ENCODE results near the gene A2M.

A2M gene

DNA sequence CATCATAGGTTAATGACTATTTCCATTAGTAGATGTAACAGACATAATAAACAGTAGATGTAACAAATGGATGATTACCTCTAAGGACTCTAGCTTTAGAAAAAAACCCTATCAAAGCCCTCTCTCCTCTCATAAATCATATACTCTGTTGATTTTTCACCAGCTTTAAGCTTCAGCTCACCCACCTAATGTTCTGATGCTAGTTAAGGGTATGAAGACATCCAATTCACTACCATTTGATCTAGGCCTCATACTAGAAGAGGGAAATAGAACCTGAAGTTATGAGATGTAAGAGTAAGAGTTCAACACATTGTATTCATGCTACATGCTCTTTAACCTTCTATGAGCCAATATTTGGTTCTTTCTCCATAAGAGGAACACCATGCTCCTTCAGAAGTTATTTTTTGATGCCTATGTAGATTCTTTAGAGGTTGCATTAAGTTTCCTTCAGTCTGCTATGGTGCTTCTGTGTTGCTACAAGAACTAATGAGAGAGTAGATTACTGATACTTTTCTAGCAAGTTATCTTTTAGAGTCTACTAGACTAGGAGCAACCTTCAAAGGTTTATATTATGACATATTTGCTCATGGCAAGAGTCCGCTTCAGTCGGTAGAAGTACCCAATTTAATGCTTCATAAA is 16.0 kb downstream of the A2M start:
- no peak for DNase-seq (ENCODE audit: low read depth, low spot score)

DNA sequence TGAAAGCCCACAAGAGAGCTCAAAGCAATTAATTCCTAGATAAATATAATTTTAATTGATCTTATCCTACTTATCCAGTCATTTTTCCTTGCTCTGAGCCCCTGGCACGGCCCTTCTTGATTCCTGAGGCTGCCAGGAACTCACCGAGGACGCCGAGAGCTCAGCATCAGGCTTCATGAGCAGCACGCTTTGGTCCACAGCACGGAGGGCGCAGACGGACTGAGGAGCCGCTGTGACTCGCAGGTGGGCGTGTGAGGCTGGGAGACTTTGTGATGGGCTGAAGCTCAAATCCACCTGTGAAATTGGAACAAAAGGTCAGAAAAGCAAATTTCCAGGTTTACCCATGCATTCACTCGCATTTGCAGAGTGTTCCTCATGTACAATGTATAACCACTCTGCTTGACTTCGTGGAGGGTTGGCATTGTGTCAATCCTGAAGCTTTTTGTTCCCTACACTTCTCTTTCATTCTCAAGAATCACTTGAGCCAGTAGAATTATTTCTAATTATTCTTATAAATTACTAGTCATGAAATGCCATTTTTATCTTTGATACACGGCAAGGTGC is 17.2 kb downstream of the A2M start:
- no peak for DNase-seq (ENCODE audit: low read depth, low spot score)

DNA sequence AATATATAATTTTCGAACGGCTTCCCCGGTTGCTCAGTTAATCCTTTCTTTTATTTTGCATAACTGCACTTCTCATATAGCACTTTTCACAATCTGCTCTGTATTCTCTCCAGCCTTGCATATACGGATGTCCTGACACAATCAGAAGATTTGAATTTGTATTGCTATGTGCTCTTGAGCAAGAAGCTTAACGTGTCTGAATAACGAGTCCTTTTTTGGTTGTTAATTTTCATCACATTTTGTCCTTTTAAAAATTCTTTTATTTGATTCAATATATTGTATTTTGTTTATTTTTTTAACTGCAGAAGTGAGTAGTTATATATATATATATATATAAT is 17.6 kb downstream of the A2M start:
- DNase-seq (ENCODE audit: low read depth, low spot score): no peak

DNA sequence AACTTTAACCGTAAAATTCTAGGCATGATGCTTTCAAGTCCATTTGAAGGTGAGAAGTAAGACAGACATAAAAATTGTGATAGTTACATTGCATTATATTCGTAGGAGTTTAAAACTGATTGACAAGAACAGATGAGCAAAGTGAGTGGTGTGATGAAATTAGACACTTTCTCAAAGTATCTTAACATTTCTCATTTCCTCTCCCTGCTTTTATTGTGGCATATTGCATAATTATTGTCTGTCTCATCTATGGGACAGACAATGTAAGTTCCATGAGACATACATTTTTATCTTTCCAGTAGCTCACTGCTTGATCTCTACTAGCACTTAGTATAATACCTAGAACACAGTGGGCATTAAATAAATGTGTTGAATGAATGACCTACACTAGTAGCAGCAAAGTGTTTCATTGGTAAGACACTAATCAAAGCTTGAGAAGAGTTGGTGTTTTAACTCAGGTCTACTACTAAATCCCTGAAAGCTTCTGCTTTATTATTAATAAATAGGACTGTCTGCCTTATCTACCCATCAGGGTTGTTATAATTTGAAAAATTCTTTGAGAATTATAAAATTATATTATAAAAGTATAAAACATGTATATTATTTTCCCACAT is 19.0 kb downstream of the A2M start:
- no peak for DNase-seq (ENCODE audit: low read depth, low spot score)

DNA sequence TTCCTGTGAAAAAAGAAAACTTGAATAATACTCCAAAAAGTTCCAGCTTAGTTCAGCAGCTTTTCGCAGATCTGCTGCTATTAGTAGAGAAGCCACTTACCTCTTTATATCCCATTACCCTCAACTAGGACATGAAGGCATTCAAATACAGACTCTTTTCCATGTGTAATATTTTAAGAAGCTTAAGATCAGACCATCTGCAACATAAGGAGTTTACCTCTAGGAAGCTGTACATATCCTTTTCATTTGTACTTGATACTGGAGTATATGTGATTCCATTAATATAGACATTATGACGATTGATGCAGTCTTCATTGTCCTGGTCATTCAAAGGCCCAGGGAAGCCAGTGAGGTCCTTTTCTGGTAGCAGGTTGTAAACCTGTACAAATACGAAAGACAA is 20.4 kb downstream of the A2M start:
- DNase-seq (ENCODE audit: low read depth, low spot score): no peak

DNA sequence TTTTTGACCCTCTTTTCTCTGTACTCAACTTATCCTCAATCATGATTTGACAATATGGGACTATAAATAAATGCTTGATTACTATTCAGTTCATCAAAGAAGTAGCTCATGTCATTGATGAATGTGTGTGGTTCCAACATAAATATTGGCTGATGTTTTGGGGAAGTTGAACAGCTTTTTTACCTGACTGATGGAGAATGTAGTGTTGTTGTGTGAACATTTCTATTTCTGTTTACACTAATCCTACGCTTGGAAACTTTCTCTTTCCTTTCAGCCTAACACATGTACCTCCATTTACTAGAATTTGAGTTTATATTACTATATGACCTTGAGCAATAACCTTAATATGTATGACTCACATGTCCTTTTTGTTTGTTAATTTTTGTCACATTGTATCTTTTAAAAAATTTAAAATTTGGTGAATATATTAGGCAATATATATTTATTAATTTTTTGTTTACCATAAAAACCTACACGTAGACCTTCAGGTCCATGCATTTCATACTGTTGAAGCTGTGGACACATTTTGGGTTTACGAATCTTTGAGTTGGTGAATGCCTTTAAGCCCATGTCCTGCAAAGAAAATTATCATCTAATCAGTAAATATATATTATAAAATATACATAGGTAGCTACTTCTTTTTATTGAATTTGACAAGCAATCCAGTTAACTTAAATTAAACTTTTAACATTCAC is 21.1 kb downstream of the A2M start:
- no peak for DNase-seq (ENCODE audit: low read depth, low spot score)

DNA sequence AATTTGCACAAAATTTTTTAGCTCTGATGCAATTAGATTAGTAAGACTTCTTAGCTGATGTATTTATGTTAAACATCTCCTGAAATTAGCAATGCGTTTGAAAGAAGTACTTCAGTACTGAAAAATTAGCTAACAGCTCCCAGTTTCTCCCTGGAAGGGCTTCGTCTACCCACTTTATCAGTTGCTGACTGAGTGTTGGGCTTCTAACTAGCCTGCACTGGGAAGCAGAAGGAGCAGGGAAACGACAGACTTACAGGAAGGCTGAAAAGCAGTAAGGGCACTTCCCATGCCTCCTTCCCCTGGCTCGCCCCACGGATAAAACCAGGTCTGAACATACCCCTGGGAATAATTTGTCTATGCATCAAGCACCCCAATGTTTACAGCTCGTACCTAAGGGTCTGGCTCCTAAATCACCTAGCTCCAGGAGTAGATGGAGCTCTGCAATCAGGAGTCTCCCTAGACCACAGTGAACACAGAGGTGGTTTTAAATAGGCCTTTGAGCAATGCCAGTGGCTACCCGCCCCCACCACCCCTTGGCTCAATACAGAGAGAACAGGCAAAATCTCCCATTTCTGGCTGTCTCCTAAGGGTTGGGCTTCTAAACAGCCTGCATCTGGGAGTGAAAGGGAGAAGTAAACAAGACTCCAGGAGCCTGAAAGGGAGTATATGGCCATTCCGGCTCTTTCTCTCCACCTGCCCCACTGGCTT is 23.7 kb downstream of the A2M start:
- no peak for DNase-seq (ENCODE audit: low read depth, low spot score)

DNA sequence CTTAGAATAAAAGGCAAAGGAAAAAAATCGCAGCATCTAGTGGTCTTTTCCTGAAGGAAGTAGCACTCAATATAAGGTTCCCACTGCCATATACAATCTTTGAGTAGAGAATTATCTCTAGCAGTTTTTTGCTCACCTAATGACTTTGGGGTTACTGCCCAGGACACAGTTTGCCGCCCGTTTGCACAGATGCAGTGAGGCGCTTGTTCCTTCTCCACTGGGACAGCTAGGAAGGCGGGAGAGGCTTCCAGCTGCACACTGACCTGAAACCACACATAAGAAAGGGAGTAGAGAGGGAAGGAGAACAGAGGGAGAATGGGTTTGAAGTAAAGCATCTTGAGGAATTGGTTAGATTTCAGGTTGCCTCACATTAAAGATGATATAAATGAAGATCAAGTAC is 25.5 kb downstream of the A2M start:
- no peak for DNase-seq (ENCODE audit: low read depth, low spot score)

DNA sequence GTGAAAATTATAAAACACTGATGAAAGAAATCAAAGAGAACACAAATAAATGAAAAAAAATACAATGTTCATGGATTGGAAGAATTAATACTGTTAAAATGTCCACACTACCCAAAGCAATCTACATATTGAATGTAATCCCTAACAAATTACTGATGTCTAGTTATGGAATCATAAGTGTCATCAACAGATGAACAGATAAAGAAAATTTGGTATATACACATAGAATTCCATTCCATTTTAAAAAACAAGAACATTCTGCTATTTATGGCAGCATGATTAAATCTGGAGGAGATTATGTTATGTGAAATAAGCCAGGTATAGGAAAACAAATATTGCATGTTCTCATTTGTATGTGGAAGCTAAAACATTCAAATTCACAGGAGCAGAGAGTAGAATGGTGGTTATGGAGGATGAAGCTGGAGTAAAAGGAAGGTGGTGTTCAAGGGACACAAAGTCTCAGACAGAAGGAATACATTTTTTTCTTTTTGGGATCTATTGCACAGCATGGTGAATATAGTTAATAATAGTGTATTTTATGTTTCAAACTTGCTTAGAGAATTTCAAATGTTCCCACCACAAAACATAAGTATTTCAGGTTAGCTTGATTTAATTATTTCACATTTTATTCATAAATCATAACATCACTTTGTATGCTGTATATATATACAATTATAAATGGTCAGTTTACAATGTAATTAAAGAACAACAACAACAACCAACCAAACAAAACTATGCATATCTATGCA is 28.5 kb downstream of the A2M start:
- no peak for DNase-seq (ENCODE audit: low read depth, low spot score)

DNA sequence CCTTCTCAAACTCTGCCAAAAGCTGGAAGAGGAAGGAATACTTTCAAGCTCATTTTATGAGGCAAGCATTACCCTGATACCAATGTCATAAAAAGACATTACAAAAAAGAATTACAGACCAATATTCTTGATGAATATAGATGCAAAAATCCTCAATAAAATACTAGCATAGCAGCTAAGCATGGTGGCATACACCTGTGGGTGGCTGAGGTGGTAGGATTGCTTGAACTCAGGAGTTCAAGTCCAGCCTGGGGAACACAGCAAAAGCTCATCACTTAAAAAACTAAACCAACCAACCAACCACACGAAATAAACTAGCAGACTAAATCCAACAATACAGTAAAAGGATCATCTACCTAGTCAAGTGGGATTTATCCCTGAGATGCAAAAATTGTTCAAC is 29.6 kb downstream of the A2M start:
- no peak for DNase-seq (ENCODE audit: low read depth, low spot score)

DNA sequence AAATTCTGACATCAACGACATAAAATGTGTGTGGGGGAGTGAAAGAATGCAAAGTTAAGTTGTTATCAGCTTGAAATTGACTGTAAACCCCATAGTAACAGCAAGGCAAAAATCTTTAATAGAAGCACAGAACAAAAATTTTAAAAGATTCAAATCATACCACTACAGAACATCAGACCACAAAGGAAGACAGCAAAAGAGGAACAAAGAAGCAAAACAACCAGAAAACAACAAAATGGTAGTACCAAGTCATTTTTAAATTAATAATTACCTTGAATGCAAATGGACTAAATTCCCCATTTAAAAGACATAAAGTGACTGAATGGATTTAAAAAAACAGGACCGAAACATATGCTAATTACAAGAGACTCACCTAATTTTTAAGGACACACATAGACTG is 31.3 kb downstream of the A2M start:
- no peak for DNase-seq (ENCODE audit: low read depth, low spot score)

DNA sequence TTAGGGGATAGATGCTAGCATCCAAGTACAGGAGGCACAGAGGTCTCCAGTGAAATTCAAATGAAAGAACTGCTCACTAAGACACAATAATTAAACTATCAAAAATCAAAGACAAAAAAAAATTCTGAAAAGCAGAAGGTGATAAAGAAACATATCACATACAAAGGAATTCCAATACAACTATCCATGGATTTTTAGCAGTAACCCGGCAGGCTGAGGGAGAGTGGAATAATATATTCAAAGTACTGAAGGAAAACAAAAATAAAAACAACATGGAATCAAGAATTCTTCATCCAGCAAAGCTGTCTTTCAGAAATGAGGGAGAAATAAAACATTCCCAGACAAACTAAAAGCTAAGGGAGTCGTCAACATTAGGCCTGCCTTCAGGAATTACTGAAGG is 31.9 kb downstream of the A2M start:
- DNase-seq (ENCODE audit: low read depth, low spot score): no peak

DNA sequence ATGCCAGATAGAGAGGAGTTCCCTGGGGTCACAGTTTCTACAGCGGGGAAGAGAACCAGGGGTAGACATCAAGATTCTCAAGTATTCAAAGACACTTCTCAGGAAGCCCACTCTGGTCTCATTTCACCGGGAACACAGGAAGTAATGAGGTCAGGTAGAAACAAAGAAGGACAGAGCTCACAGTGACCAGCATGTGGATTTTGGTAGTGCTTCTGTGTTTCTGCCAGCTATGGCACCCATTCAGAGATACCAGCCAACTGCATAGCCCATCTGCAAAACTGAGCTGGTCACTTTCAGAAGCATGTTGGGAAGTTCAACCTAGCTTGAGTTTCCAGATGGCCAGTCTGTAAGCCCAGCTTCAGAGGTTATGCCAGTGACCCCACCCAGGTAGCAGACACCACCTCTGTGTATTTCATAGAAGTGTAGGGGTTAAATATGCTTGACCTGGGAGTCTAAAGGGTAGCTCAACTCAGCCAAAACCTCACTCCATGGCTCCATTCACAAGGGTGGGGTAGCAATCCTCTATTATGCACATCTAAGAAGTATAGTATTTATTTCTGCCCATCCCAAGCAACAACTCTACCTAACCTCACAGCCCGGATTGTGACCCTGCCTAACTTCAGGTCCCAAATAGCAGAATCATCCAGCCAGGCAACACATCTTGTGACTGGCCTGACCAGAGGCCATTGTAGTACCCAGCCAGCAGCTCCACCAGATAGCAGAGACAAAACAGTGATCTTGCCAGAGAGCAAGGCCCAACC is 33.9 kb downstream of the A2M start:
- DNase-seq (ENCODE audit: low read depth, low spot score): no peak

DNA sequence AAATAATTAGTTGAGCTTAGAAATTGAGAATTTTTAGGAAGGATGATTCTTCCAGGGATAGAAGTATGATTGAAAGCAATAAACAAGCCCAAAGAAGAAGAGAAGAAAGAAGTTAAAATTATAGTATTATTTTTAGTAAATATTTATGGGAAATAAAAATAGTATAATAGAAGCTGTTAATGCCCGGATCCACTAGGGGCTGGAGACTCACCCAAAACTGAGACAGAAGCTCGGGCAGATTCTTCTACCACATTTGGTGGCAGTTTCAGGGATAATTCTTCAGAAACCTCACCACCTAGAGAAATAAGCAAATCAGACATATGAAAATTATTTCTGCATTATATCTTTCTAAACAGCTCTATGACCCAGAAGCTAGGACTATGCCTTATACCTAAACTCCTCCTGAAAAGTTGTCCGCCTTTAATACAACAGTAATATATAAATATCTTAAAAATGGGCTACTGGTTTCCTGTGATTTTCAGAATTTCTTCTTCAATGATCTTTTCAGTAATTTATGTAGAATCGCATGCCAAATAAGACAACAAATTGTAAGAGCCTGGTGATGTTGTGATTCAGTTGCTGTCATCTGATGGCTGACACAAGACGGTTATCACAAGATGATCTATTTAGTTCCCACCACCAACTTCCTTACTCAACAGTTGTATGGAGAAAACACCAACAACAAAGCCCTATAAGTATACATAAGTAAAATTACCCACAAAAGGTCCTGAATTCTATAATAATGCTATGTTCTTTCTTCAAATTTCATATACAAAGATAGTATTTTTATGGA is 35.6 kb downstream of the A2M start:
- DNase-seq (ENCODE audit: low read depth, low spot score): no peak

DNA sequence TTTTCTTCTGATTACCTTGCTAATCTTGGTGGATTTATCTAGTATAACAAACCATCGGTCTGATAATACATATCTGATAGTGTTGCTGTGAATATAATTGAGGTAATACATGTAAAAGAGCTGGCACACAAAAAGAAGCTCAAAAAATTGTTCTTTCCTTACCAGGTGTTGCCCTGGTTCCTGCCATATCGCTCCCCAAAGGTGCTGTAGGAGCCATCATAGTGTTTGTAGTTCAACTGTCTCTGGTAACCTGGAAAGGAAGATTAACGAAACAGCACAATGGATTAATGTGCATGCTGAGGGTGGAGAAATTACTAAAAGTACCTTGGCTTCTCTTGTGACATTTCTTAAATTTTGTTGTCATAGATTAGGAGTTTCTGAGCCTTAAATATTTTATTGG is 36.6 kb downstream of the A2M start:
- DNase-seq (ENCODE audit: low read depth, low spot score): no peak

DNA sequence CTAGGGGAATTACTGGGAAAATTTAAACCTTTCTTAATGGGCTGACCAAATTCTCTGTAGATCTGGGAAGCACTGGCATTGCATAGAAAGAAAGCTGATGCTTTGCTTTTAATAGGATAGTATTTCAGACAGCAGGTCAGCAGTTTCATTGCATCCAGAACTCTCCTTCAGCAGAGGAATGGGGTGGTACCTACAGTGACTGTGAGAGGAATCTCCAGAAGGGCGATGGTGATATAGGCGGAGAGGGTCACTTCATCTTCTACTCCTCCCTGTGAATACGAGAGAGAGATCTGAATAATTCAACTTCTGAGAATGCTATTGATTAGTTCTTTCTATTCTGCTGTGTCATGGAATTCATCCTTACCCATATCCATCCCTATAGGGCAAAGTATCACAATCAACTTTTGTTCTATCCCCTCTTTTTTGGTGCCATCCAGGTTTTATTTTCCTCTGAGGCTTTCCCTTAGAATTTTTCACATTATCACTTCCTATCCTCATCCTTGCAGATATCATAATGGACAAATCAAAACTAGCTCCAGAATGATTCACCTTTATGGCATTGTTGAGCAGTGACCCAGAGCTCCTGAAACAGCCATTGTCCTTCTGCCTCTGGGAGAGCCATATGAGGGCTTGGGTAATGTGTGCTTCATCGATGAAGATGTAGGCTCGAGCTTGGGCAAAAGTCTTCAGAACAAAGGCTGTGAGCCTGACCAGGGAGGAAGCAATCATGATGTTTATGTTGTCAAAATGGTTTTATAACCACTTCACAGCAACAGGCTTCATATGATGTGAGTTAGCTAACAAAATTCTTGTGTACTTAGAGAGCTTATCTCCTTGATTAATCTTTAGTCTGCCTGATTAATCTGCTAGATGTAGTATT is 38.3 kb downstream of the A2M start:
- no peak for DNase-seq (ENCODE audit: low read depth, low spot score)

DNA sequence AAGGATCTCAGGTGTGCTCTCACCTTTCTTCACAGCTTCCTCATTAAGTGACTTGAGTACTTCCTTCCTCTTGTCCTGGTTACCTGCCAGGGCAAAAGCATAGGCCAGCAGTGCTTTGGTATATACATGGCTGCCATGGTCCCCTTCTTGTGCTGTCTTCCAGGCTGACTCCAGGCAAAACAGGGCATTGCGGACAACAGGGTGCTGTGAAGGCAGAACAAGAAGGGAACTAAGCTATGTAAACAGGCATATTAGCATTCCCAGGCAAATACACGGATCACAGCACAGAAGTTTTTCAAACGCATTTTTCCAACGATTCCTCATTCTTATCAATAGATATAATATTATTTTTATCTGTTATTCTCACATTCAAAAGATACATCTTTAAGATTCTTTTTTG is 39.0 kb downstream of the A2M start:
- DNase-seq (ENCODE audit: low read depth, low spot score): no peak

DNA sequence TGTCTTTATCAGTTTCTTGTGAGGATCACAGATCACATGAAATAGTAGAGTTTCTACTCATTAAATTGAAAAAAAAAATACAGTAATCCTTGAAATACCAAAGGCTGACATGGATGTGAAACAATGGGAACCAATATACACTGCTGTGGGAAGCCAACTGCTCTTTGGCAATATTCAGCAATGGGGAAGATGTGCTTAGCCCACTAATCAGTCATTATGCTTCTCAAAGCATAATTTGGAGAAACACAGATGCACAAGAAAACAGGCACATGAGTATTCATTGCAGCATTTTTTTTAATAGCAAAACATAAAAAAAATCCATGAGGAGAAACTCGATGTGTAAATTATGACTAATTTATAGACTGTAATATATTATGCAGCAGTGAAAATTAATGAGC is 40.6 kb downstream of the A2M start:
- no peak for DNase-seq (ENCODE audit: low read depth, low spot score)

DNA sequence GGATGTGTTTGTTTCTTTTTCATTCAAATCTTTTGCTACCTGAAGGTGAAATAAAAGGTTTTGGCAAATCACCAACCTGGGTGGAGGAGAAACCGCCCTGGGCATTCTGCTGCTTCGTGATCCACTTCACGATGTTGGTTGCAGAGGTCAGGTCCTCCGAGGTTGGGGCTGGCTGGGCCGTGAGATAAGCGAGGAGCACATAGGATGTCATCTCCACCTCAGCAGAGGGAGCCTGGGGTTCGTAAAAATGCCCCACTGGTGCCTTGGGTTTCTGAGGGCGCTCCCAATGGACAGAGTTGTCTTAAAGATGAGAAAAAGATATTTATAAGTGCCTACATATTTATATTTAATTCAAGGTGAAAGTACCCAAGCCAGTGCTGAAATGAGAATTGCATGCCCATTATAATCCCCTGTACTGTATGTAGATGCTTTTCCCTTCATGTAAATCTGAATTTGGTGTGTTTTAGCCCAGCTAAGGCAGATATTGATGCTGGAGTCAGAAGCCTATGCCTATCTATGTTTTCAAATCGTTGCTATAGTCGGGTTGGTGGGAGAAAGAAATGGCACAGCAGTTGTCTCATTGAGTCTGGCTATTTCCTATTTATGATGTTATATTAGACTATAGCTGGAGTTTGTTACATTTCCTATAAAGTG is 41.1 kb downstream of the A2M start:
- DNase-seq (ENCODE audit: low read depth, low spot score): no peak

Measured in activated CD4-positive, CD25-positive, alpha-beta regulatory T cell treated with anti-CD3 and anti-CD28 coated beads, Interleukin-2, amount 50 U/mL, for 16 hours (primary cell).